WTC11 (cell line): ENCODE results near the gene RPL12.

Experiments used
- ATF3 ChIP-seq: sonication (generic); formaldehyde crosslinking; conservative IDR thresholded peaks from 2 replicates; pipeline ENCODE4 v1.8.1; 2022; ENCODE audit warnings: mild to moderate bottlenecking, missing genetic modification reagents
- CTCF ChIP-seq: fragments of 200-600 bp; IDR thresholded peaks from 2 replicates; pipeline ENCODE4 v1.8.0; 2022; ENCODE audit warnings: antibody characterized with exemption
- NR3C1 ChIP-seq: sonication (generic); formaldehyde crosslinking; conservative IDR thresholded peaks from 2 replicates; pipeline ENCODE4 v1.8.1; 2023; ENCODE audit warnings: low read depth, mild to moderate bottlenecking, missing genetic modification reagents
- TF ChIP-seq, protein P1 (sequence below): sonication (generic); formaldehyde crosslinking; IDR thresholded peaks from 2 replicates; pipeline ENCODE4 v1.8.0; 2022; ENCODE audit warnings: mild to moderate bottlenecking, missing genetic modification reagents

GRCh38 chr9:127473932-127474331, 22.7 kb upstream of the RPL12 start:
- TF ChIP-seq ATF3 (CRISPR knock-in tag): no peak
- no peak for TF ChIP-seq CTCF
- TF ChIP-seq NR3C1 (CRISPR knock-in tag): no peak
- TF ChIP-seq, protein P1, sequence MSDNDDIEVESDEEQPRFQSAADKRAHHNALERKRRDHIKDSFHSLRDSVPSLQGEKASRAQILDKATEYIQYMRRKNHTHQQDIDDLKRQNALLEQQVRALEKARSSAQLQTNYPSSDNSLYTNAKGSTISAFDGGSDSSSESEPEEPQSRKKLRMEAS: no peak
